H1 (cell line): ENCODE measurements around the gene MAPRE2. TPM values are rescaled to one million over a fixed set of nuclear protein-coding genes. Genes with fewer than 3 reads are reported as not detected.

Experiments
- CTCF ChIA-PET: fragments of 300-600 bp; sonication (Branson Sonifier 250); formaldehyde crosslinking; loops from one replicate; lab custom pipeline; 2021; ENCODE audit not compliant: partially characterized antibody; lab: Charles Lee
- POLR2A ChIA-PET: fragments of 300-600 bp; sonication (Branson Sonifier 250); formaldehyde crosslinking; loops from one replicate; lab custom pipeline; 2021; ENCODE audit warnings: inconsistent platforms; ENCODE audit not compliant: partially characterized antibody; lab: Charles Lee
- DNase-seq, 2 experiments: peaks; one replicate each; pipeline versions ENCODE4 v3.0.0 to v3.0.0-alpha.2; 2010 to 2022; ENCODE audit warnings: low spot score in 2 of 2, low read depth in 1 of 2, mixed read lengths in 1 of 2
- FAIRE-seq: peaks from 2 replicates; lab custom pipeline; 2011; peaks lifted over from hg19 to GRCh38; lab: Jason Lieb, UNC
- H2AFZ ChIP-seq: 2 replicates; pipeline ENCODE4 v1.8.1; 2012; ENCODE audit warnings: low read length, inconsistent platforms
- H2AK5ac ChIP-seq: 2 replicates; pipeline ENCODE4 v1.6.1; 2013; ENCODE audit warnings: low read depth, low read length
- H2BK120ac ChIP-seq: replicated peaks from 2 replicates; pipeline ENCODE3; 2013; ENCODE audit warnings: low read depth, low read length, inconsistent platforms
- H2BK12ac ChIP-seq: 2 replicates; pipeline ENCODE4 v1.6.1; 2013; ENCODE audit warnings: low read depth, low read length
- H2BK15ac ChIP-seq: 2 replicates; pipeline ENCODE4 v1.6.1; 2013; ENCODE audit warnings: low read length
- H2BK20ac ChIP-seq: 2 replicates; pipeline ENCODE4 v1.6.1; 2013; ENCODE audit warnings: low read length
- H2BK5ac ChIP-seq: 2 replicates; pipeline ENCODE4 v1.6.1; 2013; ENCODE audit warnings: low read depth, low read length
- H3K14ac ChIP-seq: 2 replicates; pipeline ENCODE4 v1.6.1; 2013; ENCODE audit warnings: inconsistent platforms; ENCODE audit not compliant: insufficient read length
- H3K18ac ChIP-seq: 2 replicates; pipeline ENCODE4 v1.6.1; 2013; ENCODE audit warnings: low read length; ENCODE audit errors: extremely low read depth
- H3K23ac ChIP-seq: 2 replicates; pipeline ENCODE4 v1.6.1; 2013; ENCODE audit warnings: inconsistent platforms; ENCODE audit not compliant: insufficient read length
- H3K23me2 ChIP-seq: 2 replicates; pipeline ENCODE4 v1.6.1; 2013; ENCODE audit warnings: low read depth, low read length
- H3K27ac ChIP-seq: 2 replicates; pipeline ENCODE4 v1.6.1; 2011; ENCODE audit warnings: low read depth, low read length, inconsistent platforms
- H3K27me3 ChIP-seq, 4 experiments: replicated peaks in 1 of 4; 1 replicate in 1 of 4; 2 replicates in 3 of 4; pipeline versions ENCODE4 v1.6.1 to v1.8.1; 2011 to 2013; ENCODE audit warnings: low read length in 3 of 4, mild to moderate bottlenecking in 3 of 4, inconsistent platforms in 2 of 4, mixed read lengths in 2 of 4, moderate library complexity in 1 of 4; ENCODE audit not compliant: control insufficient read depth in 3 of 4, insufficient read depth in 3 of 4; ENCODE audit errors: extremely low read depth in 1 of 4
- H3K36me3 ChIP-seq, 4 experiments: 2 replicates each; pipeline versions ENCODE4 v1.6.1 to v1.8.1; 2011 to 2013; ENCODE audit warnings: mild to moderate bottlenecking in 4 of 4, low read length in 3 of 4, moderate library complexity in 2 of 4, control low read depth in 1 of 4, inconsistent platforms in 1 of 4; ENCODE audit not compliant: insufficient read depth in 4 of 4, control insufficient read depth in 2 of 4
- H3K4ac ChIP-seq: replicated peaks from 2 replicates; pipeline ENCODE3; 2013; ENCODE audit warnings: low read length, low read depth, mixed read lengths, inconsistent platforms; ENCODE audit not compliant: insufficient read length
- H3K4me1 ChIP-seq, 4 experiments: replicated peaks in 1 of 4; 1 replicate in 1 of 4; 2 replicates in 3 of 4; pipeline versions ENCODE4 v1.6.1 to v1.8.1; 2011 to 2013; ENCODE audit warnings: low read length in 3 of 4, inconsistent platforms in 2 of 4, mixed read lengths in 1 of 4; ENCODE audit not compliant: insufficient read depth in 4 of 4, control insufficient read depth in 3 of 4
- H3K4me2 ChIP-seq, 2 experiments: 2 replicates each; pipeline versions ENCODE4 v1.6.1 to v1.8.1; 2011 to 2013; ENCODE audit warnings: low read depth in 2 of 2, low read length in 2 of 2, control low read depth in 1 of 2, inconsistent platforms in 1 of 2, mild to moderate bottlenecking in 1 of 2; ENCODE audit not compliant: insufficient read depth in 1 of 2
- H3K4me3 ChIP-seq, 4 experiments: fragments of 200-600, 300-600 bp in 1 of 4; sonication (generic), shearing (Covaris generic), sonication (Bioruptor Twin) in 1 of 4; 2 replicates each; pipeline versions ENCODE4 v1.5.1 to v1.8.1; 2011 to 2016; ENCODE audit warnings: low read length in 4 of 4, low read depth in 3 of 4, control low read depth in 2 of 4, inconsistent platforms in 2 of 4, mild to moderate bottlenecking in 2 of 4, mixed read lengths in 1 of 4, moderate library complexity in 1 of 4; ENCODE audit not compliant: insufficient read depth in 2 of 4; ENCODE audit errors: extremely low read depth in 1 of 4
- H3K56ac ChIP-seq: replicated peaks from 2 replicates; pipeline ENCODE3; 2013; ENCODE audit warnings: low read depth, mild to moderate bottlenecking, mixed read lengths, low read length, inconsistent platforms; ENCODE audit not compliant: insufficient read length
- H3K79me1 ChIP-seq: 2 replicates; pipeline ENCODE4 v1.6.1; 2013; ENCODE audit warnings: low read depth, low read length, control low read depth
- H3K79me2 ChIP-seq, 2 experiments: 2 replicates each; pipeline versions ENCODE4 v1.6.1 to v1.8.1; 2012 to 2013; ENCODE audit warnings: low read length in 2 of 2, mild to moderate bottlenecking in 2 of 2, inconsistent platforms in 1 of 2; ENCODE audit not compliant: insufficient read depth in 2 of 2, control insufficient read depth in 1 of 2
- H3K9ac ChIP-seq, 4 experiments: replicated peaks in 1 of 4; 1 replicate in 1 of 4; 2 replicates in 3 of 4; pipeline versions ENCODE4 v1.6.1 to v1.8.1; 2011 to 2013; ENCODE audit warnings: low read depth in 3 of 4, low read length in 3 of 4, control low read depth in 2 of 4, mild to moderate bottlenecking in 2 of 4, moderate library complexity in 2 of 4, inconsistent platforms in 1 of 4; ENCODE audit errors: extremely low read depth in 1 of 4
- H3K9me3 ChIP-seq, 2 experiments: 2 replicates each; pipeline versions ENCODE4 v1.6.1 to v1.8.1; 2012 to 2013; ENCODE audit warnings: mild to moderate bottlenecking in 2 of 2, moderate library complexity in 2 of 2, control low read depth in 1 of 2, inconsistent platforms in 1 of 2, low read depth in 1 of 2, low read length in 1 of 2, mixed read lengths in 1 of 2; ENCODE audit not compliant: insufficient read depth in 2 of 2
- H4K20me1 ChIP-seq, 2 experiments: replicated peaks in 1 of 2; 2 replicates each; pipeline versions ENCODE3 to v1.8.1; 2011 to 2013; ENCODE audit warnings: inconsistent platforms in 2 of 2, low read length in 2 of 2, mild to moderate bottlenecking in 1 of 2; ENCODE audit not compliant: insufficient read depth in 2 of 2, control insufficient read depth in 1 of 2
- H4K5ac ChIP-seq: 2 replicates; pipeline ENCODE4 v1.6.1; 2013; ENCODE audit warnings: low read length, low read depth, mixed read lengths, inconsistent platforms; ENCODE audit not compliant: insufficient read length
- H4K8ac ChIP-seq: 2 replicates; pipeline ENCODE4 v1.8.0; 2013; ENCODE audit warnings: mild to moderate bottlenecking, moderate library complexity, low read length, inconsistent platforms; ENCODE audit not compliant: insufficient read depth; ENCODE audit errors: extremely low read depth
- H4K91ac ChIP-seq: replicated peaks from 2 replicates; pipeline ENCODE3; 2013; ENCODE audit warnings: low read length, mixed read lengths, inconsistent platforms; ENCODE audit not compliant: insufficient read length
- WGBS, 2 experiments: shearing (Covaris generic) in 1 of 2; methylation state at CpG; one replicate each; pipeline versions ENCODE4 v1.1.6 to v1.1.7; 2013 to 2015; ENCODE audit warnings: low lambda C conversion rate in 2 of 2, mixed read lengths in 2 of 2, inconsistent platforms in 1 of 2, low coverage in 1 of 2, missing lambda C conversion rate in 1 of 2; ENCODE audit not compliant: insufficient replicate concordance in 2 of 2, insufficient coverage in 1 of 2, insufficient read length in 1 of 2; ENCODE audit errors: extremely low coverage in 1 of 2, missing lambda C conversion rate in 1 of 2; 5-methylcytosine and 5-hydroxymethylcytosine counted together
- polyA plus RNA-seq, 7 experiments: library from polyadenylated mRNA; depleted of rRNA in 3 of 7; stranded (reverse) in 5 of 7; unstranded in 2 of 7; fragments of >200 nt in 5 of 7; fragments of 200-250 nt in 2 of 7; gene quantifications; 1 replicate in 5 of 7; 2 replicates in 1 of 7; 4 replicates in 1 of 7; pipeline versions ENCODE4 v1.2.1 to v1.2.3, GENCODE V29; 2011 to 2013; ENCODE audit warnings: missing spikeins in 2 of 7, mixed read lengths in 2 of 7
- total RNA-seq: library from RNA; stranded (reverse); fragmentation: NEBNext Ultra II Directional; extraction: Animal tissue kit (Norgen Biotek cat#: 25700); gene quantifications from 2 replicates; pipeline ENCODE4 v1.2.1, GENCODE V29; 2021

The MAPRE2 gene
- total and polyA plus RNA-seq, 2 of the 8 experiments (the other 6 are each of a cell fraction or from before 2014, with no cell fraction given): 32.6 to 33.1 TPM

- Histone ChIP-seq H3K36me3 (no peaks in the 10 kb centered on the region), H3K4ac (no peak overlapping the region), H3K27ac (no peak overlapping the region), H2BK15ac (no peak overlapping the region), H3K4me2 (no peak overlapping the region), H4K8ac (no peak overlapping the region), H2AK5ac (no peak overlapping the region), H3K14ac (no peak overlapping the region), H3K18ac (no peak overlapping the region), H3K23ac (no peak overlapping the region), H2AFZ (no peak overlapping the region), H3K4me1 (peaks cover 0 to 11% (median 5%) of the 10 kb centered on the region in 4 experiments; a peak in 6 of 7 replicates), H3K56ac (no peak overlapping the region), H3K79me2 (no peaks in the 10 kb centered on the region), H3K23me2 (no peaks in the 10 kb centered on the region), H4K5ac (no peak overlapping the region), H4K91ac (no peak overlapping the region), H2BK120ac (no peak overlapping the region), H3K79me1 (no peaks in the 10 kb centered on the region; the same call in 1 of the 2 replicates), H3K4me3 (no peak overlapping the region), H2BK12ac (no peak overlapping the region), H2BK5ac (no peak overlapping the region), H3K27me3 (no peaks in the 10 kb centered on the region), H3K9me3 (no peaks in the 10 kb centered on the region), H4K20me1 (peaks cover 2% of the 10 kb centered on the region in 2 experiments), H2BK20ac (no peak overlapping the region), H3K9ac (no peak overlapping the region)
- FAIRE-seq: no peak
- ChIA-PET CTCF (interaction anchor here (0.7 to 3.8 kb wide), 3 partner anchors 19 to 46 kb away, joined by 3 to 24 read pairs (median 3); no protein-coding TSS in a partner anchor), POLR2A (no interaction called here)
- WGBS, 2 experiments: 80% methylated on average over 1 of the region's 1 CpG; no CpG with 5 or more reads in 1 of the 2 experiments
- no peak for DNase-seq
Measured at GRCh38 chr18:35121531-35121930, 80.3 kb downstream of the MAPRE2 start.
